HG02759 (cell line): ENCODE results near the gene SPINDOC.
"Not testable (repeated sequence)": the region's sequence is repeated elsewhere in the genome, so short reads cannot be mapped to it uniquely, and the experiment has no call there.

Experiments
- ATAC-seq: cut with Tn5 transposase; IDR thresholded peaks from one replicate; pipeline ENCODE4 v1.9.1; 2021; ENCODE audit warnings: mild to moderate bottlenecking, moderate library complexity; ENCODE audit not compliant: unreplicated experiment

The SPINDOC gene, protein sequence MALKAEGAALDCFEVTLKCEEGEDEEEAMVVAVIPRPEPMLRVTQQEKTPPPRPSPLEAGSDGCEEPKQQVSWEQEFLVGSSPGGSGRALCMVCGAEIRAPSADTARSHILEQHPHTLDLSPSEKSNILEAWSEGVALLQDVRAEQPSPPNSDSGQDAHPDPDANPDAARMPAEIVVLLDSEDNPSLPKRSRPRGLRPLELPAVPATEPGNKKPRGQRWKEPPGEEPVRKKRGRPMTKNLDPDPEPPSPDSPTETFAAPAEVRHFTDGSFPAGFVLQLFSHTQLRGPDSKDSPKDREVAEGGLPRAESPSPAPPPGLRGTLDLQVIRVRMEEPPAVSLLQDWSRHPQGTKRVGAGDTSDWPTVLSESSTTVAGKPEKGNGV

DNA sequence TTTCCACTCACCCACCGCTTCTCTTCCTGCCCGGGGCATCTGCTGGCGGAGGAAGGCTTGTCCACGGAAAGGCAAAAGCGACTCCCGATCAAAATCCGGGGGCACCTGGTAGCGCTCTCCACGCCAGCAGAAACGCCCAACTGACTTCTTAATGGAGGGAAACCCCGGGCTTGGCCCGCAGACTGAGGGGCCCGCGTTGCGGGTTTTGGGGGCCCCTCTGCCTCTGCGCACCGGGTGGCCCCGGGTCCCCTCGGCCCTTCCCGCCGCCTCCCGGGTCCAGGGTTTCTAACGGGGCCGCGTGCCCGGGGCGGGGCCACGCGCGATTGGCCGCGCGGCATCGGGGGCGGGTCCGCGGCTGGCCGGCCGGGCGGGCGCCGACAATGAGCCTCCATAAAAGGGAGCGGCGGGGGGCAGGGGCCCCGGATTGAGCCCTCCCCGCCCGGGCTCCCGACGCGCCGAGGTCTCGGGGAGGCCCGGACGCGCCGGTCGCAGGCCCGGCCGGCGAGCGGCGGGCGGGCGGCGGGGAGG is at the start of gene SPINDOC:
TSS of gene SPINDOC (plus strand) at position 422 of the 528 bp plus-strand sequence. CDS start 231 bp downstream, outside the sequence.
- ATAC-seq, result peak; percentile 90

DNA sequence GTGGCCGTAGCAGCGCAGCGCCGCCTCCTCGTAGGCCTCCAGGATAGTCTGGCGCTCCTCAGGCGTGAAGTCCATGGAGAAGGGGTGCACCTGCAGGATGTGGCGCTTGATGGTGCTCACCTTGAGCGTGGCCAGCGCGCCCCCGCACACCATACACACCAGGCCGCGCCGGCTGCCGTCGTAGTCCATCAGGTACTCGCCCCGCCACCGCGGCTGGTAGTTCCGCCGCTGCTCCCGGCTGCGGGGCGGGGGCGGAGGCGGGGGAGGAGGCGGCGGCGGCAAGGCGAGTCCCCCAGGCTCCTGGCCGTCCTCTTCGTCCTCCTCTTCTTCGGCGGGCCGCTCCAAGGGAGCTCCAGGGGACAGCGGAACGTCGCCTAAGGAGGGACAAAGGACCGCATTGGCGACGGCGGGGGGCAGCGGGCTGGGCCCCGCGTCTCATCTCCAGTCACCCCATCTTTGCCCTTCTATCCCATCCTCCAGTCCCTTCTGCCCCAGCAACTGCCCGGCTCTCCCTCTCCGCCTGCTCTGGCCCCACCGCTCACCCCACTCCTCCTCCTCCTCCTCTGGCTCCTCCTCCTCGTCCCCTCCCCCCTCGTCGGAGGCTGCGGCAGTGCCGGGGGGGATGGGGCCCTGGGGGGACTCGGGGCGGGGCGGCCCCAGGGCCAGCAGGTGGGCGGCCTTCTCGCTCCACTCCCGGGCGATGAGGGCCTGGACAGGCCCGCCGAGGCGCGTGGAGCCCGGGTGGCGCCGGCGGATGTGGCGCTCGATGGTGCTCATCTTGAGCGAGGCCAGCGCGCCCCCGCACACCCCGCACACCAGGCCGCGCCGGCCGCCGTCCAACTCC is 49.5 kb upstream of the SPINDOC start:
- no peak for ATAC-seq

DNA sequence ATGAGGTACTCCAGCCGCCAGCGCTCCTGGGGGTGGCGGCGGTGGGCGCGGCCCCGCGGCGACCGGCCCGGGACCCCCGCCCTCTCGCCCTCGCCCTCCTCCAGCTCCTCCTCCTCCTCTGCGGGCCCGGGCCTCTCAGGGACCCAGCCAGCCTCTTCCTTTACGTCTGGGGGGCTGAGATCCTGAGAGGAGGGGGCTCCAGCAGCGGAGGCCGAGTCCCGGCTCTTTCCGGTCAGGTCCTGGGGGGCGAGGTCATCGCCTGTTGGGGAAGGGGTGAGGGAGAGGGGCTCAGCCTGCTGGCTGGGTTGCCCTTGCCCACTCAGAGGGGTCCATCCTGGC is 48.9 kb upstream of the SPINDOC start:
- ATAC-seq, result no peak

DNA sequence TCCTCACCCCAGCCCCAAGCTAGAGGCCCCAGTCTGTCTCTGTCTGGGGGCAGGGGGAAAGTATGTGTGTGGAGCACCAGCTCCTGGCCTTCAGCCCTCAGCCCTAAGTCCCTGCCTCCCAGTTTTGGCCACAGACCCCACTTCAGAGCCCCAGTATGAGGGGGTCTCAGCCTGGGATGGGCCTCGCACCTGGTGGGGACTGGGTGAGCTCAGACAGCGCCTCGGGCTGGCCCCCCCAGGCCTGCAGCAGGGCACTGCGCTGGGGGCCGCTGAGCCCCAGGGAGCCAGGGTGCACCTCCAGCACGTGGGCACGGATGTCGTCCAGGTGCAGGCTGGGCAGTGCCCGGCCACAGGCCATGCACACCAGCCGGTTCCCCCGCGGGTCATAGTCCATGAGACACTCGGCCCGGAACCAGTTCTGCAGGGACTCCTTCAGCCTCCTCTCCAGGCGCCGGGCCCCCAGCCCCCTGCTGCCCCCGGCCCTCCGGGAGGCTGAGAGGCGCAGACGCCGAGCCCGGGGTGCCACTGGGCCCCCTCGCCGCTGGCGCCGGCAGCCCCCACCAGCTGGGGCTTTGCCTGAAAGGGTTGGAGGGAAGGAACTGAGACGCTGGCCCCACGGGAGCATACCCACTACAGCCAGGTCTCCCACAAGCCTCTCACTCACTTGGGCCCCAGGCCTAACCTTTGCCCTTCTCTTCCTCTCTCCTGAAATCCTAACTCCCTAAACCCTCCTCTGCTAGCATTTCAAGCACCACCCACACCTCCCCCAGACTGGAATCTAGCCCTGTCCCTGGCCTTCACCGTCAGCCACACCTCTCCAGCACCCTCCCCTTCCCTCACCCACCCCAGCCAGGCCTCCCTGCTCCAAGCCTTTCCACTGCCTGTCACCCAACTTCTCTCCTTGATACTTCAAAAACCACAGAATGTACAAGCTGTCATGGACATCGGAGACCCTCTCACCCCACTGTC is 48.3 kb upstream of the SPINDOC start:
- ATAC-seq, result no peak

DNA sequence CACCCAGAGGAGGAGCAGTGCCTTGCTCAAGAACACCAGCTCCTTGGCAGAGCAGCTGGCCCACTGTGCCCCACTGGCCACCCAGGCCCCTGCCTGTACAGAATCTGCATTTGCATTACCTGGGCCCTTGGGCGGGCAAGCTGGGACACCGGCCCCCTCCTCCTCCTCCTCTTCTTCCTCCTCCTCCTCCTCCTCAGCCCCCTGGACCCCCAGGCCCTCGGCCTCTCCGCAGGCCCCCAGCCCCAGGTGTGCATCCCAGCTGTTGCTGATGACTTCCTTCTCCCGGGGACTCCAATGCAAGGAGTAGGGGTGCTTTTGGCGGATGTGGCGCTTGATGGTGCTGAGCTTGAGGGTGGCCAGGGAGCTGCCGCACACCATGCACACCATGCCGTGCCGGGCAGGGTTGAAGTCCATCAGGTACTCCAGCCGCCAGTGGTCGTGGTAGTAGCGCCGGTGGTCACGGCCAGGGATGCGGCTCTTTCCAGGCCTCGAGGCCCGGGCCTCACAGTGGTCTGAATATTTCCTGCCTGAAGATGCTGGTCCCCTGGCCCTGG is 47.5 kb upstream of the SPINDOC start:
- no peak for ATAC-seq

DNA sequence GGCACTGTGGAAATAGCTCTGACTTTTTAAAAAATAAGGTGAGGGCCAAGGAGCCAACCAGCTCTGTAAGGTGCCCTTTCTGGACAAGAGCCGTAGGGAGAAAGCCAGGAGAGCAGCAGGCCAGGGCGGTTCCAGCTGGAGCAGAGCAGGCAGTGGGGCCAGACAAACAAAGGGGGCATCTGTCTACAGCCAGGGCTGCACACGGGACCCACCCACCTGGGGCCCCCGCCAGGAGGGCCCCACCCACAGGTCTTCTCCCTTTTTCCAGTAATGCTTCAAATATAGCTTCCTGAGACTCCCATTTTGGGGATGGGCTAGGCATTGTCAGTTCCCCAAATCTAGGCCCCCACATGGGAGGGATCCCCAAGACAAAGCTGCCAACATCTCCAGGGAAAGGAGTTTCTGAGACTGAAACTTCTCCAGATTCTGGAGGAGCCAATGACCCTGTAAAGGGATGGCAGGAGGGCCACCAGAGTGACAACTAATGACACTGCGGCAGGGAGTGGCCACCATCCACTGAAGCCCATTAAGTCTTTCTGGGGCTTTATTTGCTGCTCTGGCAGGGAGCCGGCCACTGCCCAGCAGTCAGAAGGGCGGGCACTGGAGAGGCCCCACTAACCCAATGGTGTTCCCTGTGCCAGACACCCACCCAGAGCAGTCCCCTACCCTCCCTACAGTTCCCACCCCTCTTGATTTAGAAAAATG is 46.6 kb upstream of the SPINDOC start:
- no peak for ATAC-seq

DNA sequence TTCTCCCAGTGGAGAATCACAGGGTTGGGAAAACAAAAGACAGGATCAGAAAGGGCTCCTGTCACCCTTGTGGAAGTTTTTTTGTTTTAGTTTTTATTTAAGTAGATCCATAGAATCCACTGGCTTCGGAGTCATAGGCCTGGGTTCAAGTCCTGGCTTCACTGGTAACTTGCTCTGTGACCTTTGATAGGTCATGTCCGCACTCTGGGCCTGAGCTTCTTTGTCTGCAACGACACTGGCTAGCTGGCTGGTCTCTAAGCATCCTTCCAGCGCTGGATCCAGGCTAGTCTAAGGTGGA is 46.0 kb upstream of the SPINDOC start:
- no peak for ATAC-seq

DNA sequence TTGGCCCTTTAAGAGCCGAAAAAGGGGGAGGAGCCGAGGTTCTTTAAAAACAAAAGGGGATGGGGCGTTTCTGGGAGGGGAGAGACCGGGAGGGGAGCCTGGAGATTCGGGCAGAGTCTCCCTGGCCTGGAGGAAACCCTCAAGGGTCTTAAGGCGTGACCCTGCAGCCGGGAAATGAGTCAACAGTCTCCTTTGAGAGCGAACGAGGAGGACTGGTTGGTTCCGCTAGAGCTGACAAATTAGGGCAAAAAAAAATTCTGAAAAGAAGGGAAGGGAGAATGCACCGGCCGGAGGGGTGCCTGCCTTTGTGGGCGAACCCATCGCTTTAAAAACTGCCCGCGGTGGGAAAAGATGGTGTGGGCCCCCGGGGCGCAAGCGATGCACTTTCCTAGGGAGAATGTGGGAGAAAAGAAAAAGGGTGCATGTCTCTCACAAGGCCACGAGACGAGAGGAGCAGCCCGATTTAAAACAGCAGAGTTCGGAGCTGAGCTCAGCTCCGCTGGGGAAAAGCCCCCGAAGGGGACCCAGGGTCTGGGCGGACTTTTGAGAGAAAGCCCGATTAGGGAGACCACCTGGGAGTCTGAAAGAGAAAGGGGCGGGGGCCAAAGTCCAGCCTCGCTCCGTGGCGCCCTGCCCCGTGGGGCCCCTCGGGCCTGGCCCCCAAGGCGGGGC is 45.6 kb upstream of the SPINDOC start:
- no peak for ATAC-seq

DNA sequence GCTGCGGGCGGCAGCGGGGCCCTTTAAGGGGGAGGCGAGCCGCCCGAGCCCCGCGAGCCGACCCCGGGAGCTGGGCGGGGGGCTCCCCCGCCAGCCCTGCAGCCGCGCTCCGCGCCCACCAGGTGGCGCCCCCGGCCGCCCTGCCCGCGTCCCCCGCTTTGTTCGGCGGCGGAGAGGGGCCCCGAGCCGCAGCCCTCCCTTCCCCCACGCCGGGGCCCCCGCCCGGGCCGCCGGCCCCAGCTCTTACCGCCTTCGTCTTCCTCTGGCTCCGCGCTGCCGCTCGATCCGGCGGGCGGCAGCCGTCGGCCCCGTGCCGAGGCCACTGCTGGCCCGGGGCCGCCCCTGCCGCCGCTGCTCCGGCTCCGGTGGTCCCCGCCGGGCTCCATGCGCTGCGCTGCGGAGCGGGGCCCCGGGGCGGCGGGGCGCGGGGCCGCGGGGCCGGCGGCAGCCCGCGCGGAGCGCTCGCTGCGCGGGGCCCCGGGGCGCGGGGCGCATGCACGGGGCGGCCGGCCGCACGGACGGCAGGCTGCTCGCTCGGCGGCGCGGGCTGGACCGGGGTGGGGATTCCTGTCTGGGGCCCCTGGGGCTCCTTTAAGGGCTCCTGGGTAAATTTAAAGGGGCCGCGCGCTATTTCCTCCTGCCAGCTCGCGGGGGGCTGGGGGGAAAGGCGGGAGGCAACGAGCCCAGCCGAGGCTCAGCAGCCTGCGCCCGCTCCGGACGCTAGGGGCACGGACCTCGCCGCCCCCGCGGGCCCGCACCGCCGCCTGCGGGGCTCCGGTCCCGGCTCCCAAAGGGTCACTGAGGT is 44.8 kb upstream of the SPINDOC start, which contains the start of gene ZFTA:
TSS of gene ZFTA (minus strand) at position 539 of the 805 bp plus-strand sequence. CDS start at position 386, 153 bp downstream.
- ATAC-seq, result peak; percentile 59

DNA sequence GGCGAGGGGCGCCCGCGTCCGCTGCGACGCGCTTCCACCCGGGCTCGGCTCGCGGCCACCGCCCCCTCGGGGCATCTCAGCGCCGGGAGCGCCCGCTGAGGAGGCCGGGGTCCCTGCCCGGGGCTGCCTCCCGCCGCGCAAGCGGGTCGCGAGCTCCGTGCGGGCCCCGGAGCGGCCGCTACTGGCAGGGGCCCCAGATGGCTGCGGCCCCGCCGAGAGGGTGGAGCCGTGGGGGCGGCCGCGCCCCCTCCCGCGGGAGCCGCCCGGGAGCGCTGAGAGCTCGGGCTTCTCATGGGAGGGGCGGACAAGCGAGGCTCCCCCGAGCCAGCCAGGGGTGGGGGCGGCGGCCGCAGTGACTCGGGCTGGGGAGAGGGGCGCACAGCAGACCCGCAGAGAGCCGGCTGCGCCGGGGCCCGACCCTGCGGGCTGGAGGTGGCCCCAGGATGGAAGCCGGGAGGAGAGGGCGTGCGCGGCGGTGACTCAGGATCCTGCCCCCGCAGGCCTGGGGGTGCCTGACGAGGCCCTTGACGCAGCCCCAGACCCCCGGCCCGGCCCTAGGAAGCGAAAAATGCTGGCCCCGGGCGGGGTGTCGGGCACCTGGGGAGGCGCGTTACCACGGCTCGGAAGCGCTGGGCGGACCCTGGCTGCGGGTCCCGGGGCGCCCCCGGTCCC is 44.1 kb upstream of the SPINDOC start:
- ATAC-seq, result peak; percentile 51

DNA sequence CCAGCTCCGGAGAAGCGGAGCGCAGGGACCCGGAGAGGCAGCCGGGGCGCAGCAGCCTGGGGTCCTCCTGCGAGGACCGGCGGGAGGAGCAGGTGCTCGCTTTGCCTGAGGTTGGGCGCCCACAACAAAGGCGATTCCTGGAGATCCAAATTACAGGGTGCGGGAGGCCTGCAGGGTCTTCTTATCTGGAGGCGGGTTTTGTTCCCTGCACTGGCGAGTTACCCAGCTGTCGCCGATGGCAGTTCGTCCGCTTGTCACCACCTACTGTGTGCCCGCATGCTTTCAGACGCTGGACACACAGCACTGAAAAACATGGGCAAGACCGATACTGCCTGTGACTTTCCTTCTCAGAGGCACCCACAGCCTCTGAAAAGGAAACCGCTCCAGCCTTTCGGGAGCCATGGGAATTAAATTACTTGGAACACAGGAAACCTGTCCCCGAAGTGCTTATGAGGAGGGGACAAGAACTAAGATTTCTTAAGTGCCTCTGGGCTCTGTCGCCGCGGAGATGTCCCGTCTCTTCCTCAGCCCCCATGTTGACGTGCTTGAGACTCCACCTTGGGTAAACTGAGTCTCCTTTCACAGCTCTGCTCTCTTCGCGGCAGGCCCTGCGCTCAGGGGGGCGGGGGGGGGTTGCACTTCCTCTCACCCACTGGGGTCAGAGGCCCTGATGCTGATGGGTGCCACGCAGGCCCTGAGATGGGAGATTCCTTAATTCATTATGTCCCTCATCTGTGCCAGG is 43.4 kb upstream of the SPINDOC start:
- ATAC-seq, result no peak

DNA sequence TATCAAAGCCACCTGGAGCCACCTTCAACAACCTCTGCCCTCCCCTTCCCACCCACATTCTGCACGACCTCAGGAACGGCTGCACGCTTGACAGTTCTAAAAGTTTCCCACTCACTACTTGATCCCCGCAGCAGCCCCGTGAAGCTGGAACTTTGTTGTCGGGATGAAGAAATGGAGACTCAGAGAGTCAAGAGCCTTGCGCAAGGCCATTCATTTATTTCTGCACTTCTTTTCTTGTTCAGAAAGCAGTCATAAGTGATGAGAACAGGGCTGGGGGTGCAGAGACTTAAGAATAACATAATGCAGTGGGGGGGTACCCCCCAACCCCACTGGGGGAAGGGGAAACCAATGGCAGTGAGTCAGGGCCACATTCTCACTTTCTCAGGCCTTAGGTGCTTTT is 42.5 kb upstream of the SPINDOC start:
- ATAC-seq, result no peak

DNA sequence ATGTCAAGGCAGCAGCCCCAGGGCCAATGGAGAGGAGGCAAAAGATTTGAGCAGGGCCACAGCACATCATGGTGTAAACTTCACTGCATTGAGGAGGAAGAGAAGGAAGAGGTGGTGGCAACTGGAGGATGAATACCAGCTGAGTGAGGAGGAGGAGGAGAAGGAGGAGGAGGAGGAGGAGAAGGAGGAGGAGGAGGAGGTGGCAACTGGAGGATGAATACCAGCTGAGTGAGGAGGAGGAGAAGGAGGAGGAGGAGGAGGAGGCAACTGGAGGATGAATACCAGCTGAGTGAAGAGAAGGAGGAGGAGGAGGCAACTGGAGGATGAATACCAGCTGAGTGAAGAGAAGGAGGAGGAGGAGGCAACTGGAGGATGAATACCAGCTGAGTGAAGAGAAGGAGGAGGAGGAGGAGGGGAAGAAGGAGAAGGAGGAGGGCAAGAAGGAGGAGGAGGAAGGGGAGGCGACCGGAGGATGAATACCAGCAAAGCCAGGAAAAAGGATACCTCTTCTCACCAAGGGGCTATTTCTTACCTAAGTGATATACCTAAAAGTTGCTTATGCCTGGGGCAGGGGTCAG is 41.4 kb upstream of the SPINDOC start:
- ATAC-seq, result not testable (repeated sequence)

DNA sequence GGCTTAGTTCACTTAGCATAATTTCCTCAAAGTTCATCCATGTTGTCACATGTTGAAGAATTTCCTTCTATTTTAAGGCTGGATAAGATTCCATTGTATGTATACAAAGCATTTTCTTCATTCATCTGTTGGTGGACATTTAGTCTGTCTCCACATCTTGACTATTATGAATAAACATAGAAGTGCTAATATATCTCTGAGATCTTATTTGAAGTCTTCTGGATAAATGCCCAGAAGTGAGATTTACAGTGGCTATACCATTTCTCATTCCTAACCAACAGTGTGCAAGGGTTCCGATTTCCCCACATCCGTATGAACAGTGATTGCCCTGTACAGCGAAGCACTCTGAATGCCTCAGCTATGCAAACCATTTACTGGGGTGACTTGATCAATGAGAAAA is 38.1 kb upstream of the SPINDOC start:
- ATAC-seq, result no peak

DNA sequence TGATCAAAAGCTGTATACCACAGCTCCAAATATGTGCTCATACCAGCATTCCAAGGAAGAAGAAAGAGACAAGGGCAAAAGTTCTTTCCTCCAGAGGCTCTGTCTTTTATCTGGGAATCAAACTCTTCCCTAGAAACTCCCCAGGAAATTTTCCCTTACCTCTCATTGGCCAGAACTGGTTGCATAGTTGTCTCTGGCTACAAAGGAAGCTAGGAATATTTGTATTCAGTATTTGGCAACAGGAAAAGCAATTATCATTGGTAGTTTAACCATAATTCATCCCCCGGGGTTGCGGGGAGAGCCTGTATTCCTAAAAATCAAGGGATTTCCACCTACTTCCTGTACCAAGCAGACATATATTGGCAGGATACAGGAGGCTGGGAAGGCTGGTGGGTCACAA is 34.2 kb upstream of the SPINDOC start:
- ATAC-seq, result no peak

DNA sequence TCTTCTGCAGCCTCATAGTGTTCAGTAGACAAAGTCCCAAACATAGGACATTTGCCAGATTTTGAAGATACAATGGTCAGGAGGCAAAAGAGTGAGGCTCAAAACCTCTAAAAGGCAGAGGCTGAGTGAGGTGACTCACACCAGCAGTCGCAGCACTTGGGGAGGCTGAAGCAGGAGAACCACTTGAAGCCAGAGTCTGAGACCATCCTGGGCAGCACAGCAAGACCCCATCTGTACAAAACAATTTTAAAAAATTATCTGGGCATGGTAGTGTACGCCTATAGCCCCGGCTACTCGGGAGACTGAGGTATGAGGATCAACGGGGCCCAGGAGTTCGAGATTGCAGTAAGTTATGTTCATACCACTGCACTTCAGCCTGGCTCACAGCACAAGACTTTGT is 30.5 kb upstream of the SPINDOC start:
- no peak for ATAC-seq
